ENCODE results near the gene STRBP. TPM values are rescaled to one million over a fixed set of nuclear protein-coding genes. Genes with fewer than 3 reads are reported as not detected.

Gene STRBP
- total and polyA plus RNA-seq, 9 of the 15 experiments (the other 6 are each of a cell fraction or from before 2014, with no cell fraction given): 27.7 to 84.0 (median 70.2) TPM

DNA sequence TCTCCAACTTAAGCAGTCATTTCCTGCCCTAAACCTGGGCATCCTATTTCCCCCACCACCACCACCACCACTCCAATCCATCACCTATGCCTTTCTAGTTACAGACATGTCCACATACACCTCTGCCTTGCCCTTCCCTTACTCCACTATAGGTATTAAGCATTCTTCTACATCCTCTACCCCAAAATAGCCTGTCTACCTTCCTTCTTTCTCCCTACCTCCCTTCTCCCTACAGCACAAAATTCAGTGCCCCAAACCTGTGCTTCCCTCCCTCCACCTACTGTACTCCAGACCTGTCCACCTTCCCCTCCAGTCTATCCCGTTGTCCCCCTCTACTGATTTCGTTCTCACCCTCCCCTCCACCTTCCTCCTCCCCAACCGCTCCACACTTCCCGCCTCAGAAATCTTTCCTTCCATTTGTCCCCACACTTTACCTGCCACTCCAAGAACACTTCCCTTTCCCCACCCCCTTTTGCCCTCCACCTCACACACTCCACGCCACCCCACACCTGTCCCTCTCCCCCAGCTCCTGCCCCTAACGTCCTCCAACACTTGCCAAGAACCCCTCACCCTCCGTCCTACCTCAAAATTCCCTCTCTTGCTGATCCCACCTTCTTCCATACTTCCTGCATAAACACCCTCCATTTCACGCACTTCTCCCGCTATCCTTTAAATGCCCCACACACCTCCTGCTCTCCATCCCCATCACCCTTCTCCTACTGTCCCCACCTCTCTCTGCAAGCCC, 1.6 kb downstream of the STRBP start (continued):
- TF ChIP-seq, protein P1, sequence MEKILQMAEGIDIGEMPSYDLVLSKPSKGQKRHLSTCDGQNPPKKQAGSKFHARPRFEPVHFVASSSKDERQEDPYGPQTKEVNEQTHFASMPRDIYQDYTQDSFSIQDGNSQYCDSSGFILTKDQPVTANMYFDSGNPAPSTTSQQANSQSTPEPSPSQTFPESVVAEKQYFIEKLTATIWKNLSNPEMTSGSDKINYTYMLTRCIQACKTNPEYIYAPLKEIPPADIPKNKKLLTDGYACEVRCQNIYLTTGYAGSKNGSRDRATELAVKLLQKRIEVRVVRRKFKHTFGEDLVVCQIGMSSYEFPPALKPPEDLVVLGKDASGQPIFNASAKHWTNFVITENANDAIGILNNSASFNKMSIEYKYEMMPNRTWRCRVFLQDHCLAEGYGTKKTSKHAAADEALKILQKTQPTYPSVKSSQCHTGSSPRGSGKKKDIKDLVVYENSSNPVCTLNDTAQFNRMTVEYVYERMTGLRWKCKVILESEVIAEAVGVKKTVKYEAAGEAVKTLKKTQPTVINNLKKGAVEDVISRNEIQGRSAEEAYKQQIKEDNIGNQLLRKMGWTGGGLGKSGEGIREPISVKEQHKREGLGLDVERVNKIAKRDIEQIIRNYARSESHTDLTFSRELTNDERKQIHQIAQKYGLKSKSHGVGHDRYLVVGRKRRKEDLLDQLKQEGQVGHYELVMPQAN (IDR thresholded peaks at IDR 0.05; ENCODE audit: borderline replicate concordance): 0 out of 2 replicates have a peak, but pooled peaks have one; percentile 11
- TF ChIP-seq CTBP1 (IDR thresholded peaks at IDR 0.05; ENCODE audit: borderline replicate concordance) (no peak), ZNF395 (CRISPR knock-in tag; IDR thresholded peaks at IDR 0.05) (no peak), NR2F6 (CRISPR knock-in tag; IDR thresholded peaks at IDR 0.05) (no peak), ARID1B (IDR thresholded peaks at IDR 0.05) (0 out of 2 replicates have a peak, but pooled peaks have one; percentile 12), ZNF184 (CRISPR knock-in tag; IDR thresholded peaks at IDR 0.05) (no peak), RBFOX2 (IDR thresholded peaks at IDR 0.05; ENCODE audit: low read depth, low read length) (no peak), REST (IDR thresholded peaks at IDR 0.05; ENCODE audit: borderline replicate concordance) (no peak), REST (CRISPR knock-in tag; IDR thresholded peaks at IDR 0.05; ENCODE audit: low read depth) (no peak), ZBTB17 (CRISPR knock-in tag; IDR thresholded peaks at IDR 0.05) (no peak), CCAR2 (IDR thresholded peaks at IDR 0.05; ENCODE audit: low read depth, low read length) (no peak), SRSF3 (IDR thresholded peaks at IDR 0.05; ENCODE audit: insufficient read depth, low read length) (no peak), POLR2A (conservative IDR thresholded peaks at IDR 0.05) (0 out of 2 replicates have a peak, but pooled peaks have one; percentile 19), MCM3 (IDR thresholded peaks at IDR 0.05) (no peak)
- TF ChIP-seq, protein P2, sequence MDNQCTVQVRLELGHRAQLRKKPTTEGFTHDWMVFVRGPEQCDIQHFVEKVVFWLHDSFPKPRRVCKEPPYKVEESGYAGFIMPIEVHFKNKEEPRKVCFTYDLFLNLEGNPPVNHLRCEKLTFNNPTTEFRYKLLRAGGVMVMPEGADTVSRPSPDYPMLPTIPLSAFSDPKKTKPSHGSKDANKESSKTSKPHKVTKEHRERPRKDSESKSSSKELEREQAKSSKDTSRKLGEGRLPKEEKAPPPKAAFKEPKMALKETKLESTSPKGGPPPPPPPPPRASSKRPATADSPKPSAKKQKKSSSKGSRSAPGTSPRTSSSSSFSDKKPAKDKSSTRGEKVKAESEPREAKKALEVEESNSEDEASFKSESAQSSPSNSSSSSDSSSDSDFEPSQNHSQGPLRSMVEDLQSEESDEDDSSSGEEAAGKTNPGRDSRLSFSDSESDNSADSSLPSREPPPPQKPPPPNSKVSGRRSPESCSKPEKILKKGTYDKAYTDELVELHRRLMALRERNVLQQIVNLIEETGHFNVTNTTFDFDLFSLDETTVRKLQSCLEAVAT (IDR thresholded peaks at IDR 0.05): 0 out of 4 replicates have a peak, but pooled peaks of 1 of the 2 experiments have one; percentile 16

Data from K562 (cell line).